GM12801 (cell line): ENCODE results near the gene IGF1.

Experiments used
- TF ChIP-seq, protein P1 (sequence below): IDR thresholded peaks from one replicate; pipeline ENCODE4 v1.5.1; 2011; ENCODE audit warnings: control low read depth; ENCODE audit not compliant: insufficient read length; ENCODE audit errors: extremely low read depth

IGF1 gene

GRCh38 chr12:102441077-102441596, 39.2 kb downstream of the IGF1 start:
- TF ChIP-seq, protein P1, sequence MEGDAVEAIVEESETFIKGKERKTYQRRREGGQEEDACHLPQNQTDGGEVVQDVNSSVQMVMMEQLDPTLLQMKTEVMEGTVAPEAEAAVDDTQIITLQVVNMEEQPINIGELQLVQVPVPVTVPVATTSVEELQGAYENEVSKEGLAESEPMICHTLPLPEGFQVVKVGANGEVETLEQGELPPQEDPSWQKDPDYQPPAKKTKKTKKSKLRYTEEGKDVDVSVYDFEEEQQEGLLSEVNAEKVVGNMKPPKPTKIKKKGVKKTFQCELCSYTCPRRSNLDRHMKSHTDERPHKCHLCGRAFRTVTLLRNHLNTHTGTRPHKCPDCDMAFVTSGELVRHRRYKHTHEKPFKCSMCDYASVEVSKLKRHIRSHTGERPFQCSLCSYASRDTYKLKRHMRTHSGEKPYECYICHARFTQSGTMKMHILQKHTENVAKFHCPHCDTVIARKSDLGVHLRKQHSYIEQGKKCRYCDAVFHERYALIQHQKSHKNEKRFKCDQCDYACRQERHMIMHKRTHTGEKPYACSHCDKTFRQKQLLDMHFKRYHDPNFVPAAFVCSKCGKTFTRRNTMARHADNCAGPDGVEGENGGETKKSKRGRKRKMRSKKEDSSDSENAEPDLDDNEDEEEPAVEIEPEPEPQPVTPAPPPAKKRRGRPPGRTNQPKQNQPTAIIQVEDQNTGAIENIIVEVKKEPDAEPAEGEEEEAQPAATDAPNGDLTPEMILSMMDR = no peak

DNA sequence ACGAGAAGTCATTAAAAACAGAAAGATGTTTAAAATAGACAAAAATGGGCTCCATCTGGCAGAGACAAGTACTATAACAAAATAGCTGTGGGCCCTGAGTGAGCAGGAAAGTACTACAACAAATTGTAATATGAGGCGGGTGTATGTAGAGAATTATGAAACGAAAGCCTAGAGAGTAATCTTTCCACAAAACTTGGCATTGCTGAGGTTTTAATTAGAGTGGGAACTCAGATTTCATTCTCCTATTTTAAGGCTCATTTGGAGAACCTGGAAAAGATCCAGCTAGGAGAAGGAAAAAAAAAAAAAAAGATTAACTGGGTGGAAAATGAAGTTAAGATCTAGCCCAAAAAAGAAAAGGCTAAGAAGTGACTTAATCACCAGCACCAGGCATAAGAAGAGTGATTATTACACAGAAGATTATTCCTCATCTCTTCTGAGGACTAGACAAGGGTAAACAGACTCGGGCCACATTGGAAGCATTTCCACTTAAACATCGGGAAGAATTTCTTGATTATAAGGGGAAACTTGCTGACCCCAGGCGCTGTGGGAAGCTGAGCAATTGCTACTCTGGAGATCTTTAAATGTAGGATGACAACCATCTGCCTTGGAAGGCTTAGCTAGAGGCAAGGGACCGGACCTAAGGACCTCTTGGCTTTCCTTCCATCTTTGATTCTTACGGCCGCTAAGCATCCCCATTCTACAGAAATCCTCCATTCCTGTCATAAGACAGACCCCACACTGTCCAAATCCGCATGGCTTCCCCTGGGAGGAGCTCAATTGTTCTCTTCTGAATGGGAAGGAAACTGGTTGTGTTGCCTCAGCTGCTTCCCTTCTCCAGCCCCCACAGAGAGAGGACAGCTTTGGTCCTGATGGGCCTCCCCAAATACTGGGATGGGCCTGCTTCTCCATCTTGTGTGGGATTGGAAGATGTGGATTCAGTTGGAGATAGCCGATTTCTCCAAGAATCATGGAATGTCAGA, 40.6 kb downstream of the IGF1 start:
- TF ChIP-seq, protein P1 = no peak

DNA sequence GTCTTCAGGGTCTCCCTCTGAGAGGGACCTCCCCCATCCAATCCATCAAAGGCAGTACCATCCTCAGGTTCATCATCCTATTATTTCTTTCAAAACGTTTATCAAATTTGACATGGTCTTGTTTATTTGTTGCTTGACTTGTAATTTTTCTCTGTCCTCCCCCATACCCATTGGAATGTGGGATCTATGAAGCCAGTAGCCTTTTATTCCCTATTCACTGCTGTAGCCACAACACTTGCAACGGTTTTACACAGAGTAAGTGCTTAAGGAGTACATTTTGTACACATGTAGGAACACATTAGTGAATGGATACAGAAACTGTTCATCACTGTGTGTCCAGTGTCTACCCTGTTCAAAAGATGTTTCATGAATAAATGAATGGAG, 41.5 kb downstream of the IGF1 start:
- TF ChIP-seq, protein P1 = no peak

- TF ChIP-seq, protein P1 = no peak
Observed at GRCh38 chr12:102438047-102438826, 42.1 kb downstream of the IGF1 start.

GRCh38 chr12:102437511-102437910, 42.9 kb downstream of the IGF1 start:
- TF ChIP-seq, protein P1 = no peak

- TF ChIP-seq, protein P1 = no peak
Observed at GRCh38 chr12:102436867-102437266, 43.5 kb downstream of the IGF1 start.

DNA sequence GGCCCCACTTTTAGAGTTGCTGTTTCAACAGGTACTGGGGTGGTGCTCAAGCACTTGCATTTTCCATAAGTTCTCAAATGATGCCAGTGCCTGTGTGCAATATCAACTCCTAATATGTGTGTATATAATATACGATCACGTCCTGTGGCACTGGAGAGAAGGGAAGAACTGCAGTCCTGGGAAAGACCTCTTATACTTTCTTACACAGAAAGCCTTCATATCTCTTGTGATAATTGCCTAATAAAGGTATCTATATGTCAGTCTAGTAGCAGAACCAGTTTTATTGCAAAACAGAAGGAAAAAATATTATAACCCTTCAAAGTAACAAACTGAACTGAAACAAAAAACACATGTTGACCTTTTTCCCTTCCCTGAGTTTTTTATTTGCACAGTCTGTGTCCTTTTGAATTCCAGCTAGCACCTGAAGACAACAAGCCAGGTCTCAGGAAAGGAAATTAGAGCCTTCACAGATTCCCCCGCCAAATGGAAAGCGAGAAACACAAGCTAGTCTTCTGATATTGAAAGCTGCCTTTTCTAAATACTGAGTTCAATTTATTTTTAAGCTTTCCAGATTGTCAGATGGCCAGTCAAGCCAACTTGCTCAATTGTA, 44.4 kb downstream of the IGF1 start:
- TF ChIP-seq, protein P1 = no peak
